Prostate gland (tissue), 2 donors: ENCODE results near the gene ST14. TPM values are rescaled to one million over a fixed set of nuclear protein-coding genes. Genes with fewer than 3 reads are reported as not detected.

Experiments
- DNase-seq: peaks from one replicate; pipeline ENCODE4 v3.0.0-alpha.2; 2019; ENCODE audit warnings: low spot score
- H3K27ac ChIP-seq, 2 donors: fragments of 200-600 bp; sonication (generic); 2 replicates each; pipeline ENCODE4 v1.5.1; 2017 to 2019
- H3K27me3 ChIP-seq: fragments of 200-600 bp; sonication (generic); replicated peaks from 2 replicates; pipeline ENCODE4 v1.5.1; 2019; ENCODE audit not compliant: insufficient read depth
- H3K36me3 ChIP-seq, 2 donors: fragments of 200-600 bp; sonication (generic); 1 replicate in 1 of 2; 2 replicates in 1 of 2; pipeline versions ENCODE4 v1.5.1 to v1.8.1; 2017 to 2019
- H3K4me1 ChIP-seq: fragments of 200-600 bp; sonication (generic); replicated peaks from 2 replicates; pipeline ENCODE4 v1.5.1; 2019
- H3K4me3 ChIP-seq, 2 donors: fragments of 200-600 bp; sonication (generic); 2 replicates each; pipeline ENCODE4 v1.5.1; 2017 to 2019
- H3K9me3 ChIP-seq: fragments of 200-600 bp; sonication (generic); 2 replicates; pipeline ENCODE4 v1.5.1; 2017
- CTCF ChIP-seq, 4 experiments: fragments of 200-600 bp in 2 of 4; fragments of 450-650 bp in 2 of 4; sonication (generic) in 2 of 4; IDR thresholded peaks; 1 replicate in 3 of 4; 2 replicates in 1 of 4; pipeline ENCODE4 v1.5.1; 2016 to 2019; ENCODE audit warnings: antibody characterized with exemption in 4 of 4, mild to moderate bottlenecking in 2 of 4, moderate library complexity in 2 of 4
- POLR2A ChIP-seq: fragments of 450-650 bp; IDR thresholded peaks from one replicate; pipeline ENCODE4 v1.6.1; 2016; ENCODE audit warnings: antibody characterized with exemption, mild to moderate bottlenecking
- POLR2AphosphoS5 ChIP-seq: sonication (generic); formaldehyde crosslinking; IDR thresholded peaks from one replicate; pipeline ENCODE4 v1.6.1; 2017; ENCODE audit warnings: antibody characterized with exemption
- WGBS: methylation state at CpG from one replicate; pipeline ENCODE4 v1.1.5; 2018; 5-methylcytosine and 5-hydroxymethylcytosine counted together
- intact Hi-C: fragments of 100-400 bp; cut with DNase I; formaldehyde crosslinking; loops from one replicate; pipeline ENCODE4 v1.14.2; 2022
- total RNA-seq, 2 donors: library from RNA; depleted of rRNA; stranded (reverse); fragments of >200 nt; gene quantifications; one replicate each; pipeline ENCODE4 v1.1.0, GENCODE V29; 2016

ST14 gene
- total RNA-seq, 2 donors from 2014 or later: 39.8 to 114 TPM

GRCh38 chr11:130121445-130121978, 38.1 kb upstream of the ST14 start:
- TF ChIP-seq POLR2AphosphoS5: no peak
- TF ChIP-seq CTCF (IDR thresholded peaks at IDR 0.05): no peak
- no peak for TF ChIP-seq POLR2A
- Histone ChIP-seq H3K36me3 (peaks cover 0 to 4% of the 10 kb centered on the region in 2 donors), H3K4me3 (no peak overlapping the region), H3K27ac (no peak overlapping the region), H3K9me3 (no peaks in the 10 kb centered on the region), H3K27me3 (no peaks in the 10 kb centered on the region), H3K4me1 (no peaks in the 10 kb centered on the region)
- DNase-seq: no peak
- intact Hi-C loops: loop anchor here (5.0 to 10.0 kb wide), 2 partner anchors 47 to 119 kb away; partner anchors contain the start of gene PRDM10
- 80% methylated on average over 5 of the region's 5 CpGs for WGBS

- TF ChIP-seq POLR2AphosphoS5: no peak
- no peak for TF ChIP-seq CTCF (IDR thresholded peaks at IDR 0.05)
- TF ChIP-seq POLR2A: no peak
- no peak overlapping the region for H3K4me3 ChIP-seq
- no peak for DNase-seq
- H3K27ac ChIP-seq: no peak overlapping the region
- H3K36me3 ChIP-seq: peaks cover 0 to 4% of the 10 kb centered on the region in 2 donors
- H3K4me1 ChIP-seq: no peaks in the 10 kb centered on the region
- H3K27me3 ChIP-seq: no peaks in the 10 kb centered on the region
- WGBS: 84% methylated on average over 7 of the region's 7 CpGs
- intact Hi-C loops: loop anchor here (5.0 to 10.0 kb wide), 2 partner anchors 47 to 120 kb away; partner anchors contain the start of gene PRDM10
- no peaks in the 10 kb centered on the region for H3K9me3 ChIP-seq
These were observed 37.4 kb upstream of the ST14 start for GRCh38 chr11:130122141-130122575.

- Histone ChIP-seq H3K9me3 (no peaks in the 10 kb centered on the region), H3K36me3 (peaks cover 0 to 4% of the 10 kb centered on the region in 2 donors), H3K27me3 (no peaks in the 10 kb centered on the region), H3K4me1 (no peaks in the 10 kb centered on the region), H3K4me3 (no peak overlapping the region), H3K27ac (no peak overlapping the region)
- intact Hi-C loops: loop anchor here (5.0 to 10.0 kb wide), 2 partner anchors 49 to 121 kb away; partner anchors contain the start of gene PRDM10
- TF ChIP-seq CTCF (IDR thresholded peaks at IDR 0.05) (no peak), POLR2AphosphoS5 (no peak), POLR2A (no peak)
- WGBS: 91% methylated on average over 32 of the region's 32 CpGs
- no peak for DNase-seq
These were observed 36.1 kb upstream of the ST14 start for GRCh38 chr11:130123414-130124040.

GRCh38 chr11:130124096-130124495, 35.5 kb upstream of the ST14 start:
- no peak for DNase-seq
- TF ChIP-seq POLR2A: no peak
- peak; percentile 48 for TF ChIP-seq POLR2AphosphoS5
- TF ChIP-seq CTCF (IDR thresholded peaks at IDR 0.05): no peak
- Histone ChIP-seq H3K4me3 (no peak overlapping the region), H3K4me1 (no peaks in the 10 kb centered on the region), H3K36me3 (peaks cover 0 to 10% of the 10 kb centered on the region in 2 donors), H3K9me3 (no peaks in the 10 kb centered on the region), H3K27me3 (no peaks in the 10 kb centered on the region), H3K27ac (no peak overlapping the region)
- WGBS: 30% methylated on average over 4 of the region's 4 CpGs
- intact Hi-C loops: loop anchor here (5.0 to 10.0 kb wide), 2 partner anchors 49 to 122 kb away; partner anchors contain the start of gene PRDM10
